ENCODE results near the gene ANKRD6.

ANKRD6 gene

GRCh38 chr6:89509777-89510281 lies 76.9 kb downstream of the ANKRD6 start:
- DNase-seq (ENCODE audit: low spot score) = no peak

DNA sequence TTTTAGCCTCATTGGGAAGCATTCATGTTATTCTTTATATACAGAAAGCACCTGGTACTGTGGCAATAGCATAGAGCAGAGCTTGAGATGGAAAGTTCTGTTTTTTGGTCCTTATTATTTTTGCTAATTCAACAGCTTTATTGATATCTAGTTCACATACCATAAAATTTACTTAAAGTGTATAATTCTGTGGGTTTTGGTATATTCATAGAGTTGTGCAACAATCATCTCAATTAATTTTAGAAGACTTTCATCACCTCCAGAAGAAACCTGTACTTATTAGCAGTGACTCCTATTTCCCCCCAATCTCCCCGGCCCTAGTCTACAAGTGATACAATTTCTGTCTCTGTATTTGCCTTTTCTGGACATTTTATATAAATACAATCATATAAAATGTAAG lies 77.4 kb downstream of the ANKRD6 start:
- no peak for DNase-seq (ENCODE audit: low spot score)

- no peak for DNase-seq (ENCODE audit: low spot score)
These were observed 85.6 kb downstream of the ANKRD6 start for GRCh38 chr6:89518352-89519055.

GRCh38 chr6:89520736-89521135 lies 87.8 kb downstream of the ANKRD6 start:
- DNase-seq (ENCODE audit: low spot score) = no peak

DNA sequence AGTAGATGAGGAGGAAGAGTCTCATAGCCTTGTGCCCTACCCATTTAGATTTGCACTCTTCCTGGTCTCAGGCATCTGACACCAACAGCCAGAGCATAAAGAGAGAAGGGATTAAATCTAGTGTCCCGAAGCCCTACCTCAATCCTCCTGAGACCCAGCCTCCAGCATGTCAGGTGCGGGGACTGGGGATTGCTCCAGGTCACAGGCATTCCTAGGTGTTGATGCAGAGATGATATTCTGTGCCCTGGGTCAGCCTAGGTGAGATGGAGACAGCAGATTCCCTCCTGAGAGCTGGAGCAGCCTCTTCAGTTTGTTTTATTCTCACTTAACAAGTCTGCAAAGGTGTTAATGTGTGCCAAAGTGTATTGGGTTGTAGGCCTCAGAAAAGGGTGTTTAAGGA lies 89.8 kb downstream of the ANKRD6 start:
- DNase-seq (ENCODE audit: low spot score) = no peak

DNA sequence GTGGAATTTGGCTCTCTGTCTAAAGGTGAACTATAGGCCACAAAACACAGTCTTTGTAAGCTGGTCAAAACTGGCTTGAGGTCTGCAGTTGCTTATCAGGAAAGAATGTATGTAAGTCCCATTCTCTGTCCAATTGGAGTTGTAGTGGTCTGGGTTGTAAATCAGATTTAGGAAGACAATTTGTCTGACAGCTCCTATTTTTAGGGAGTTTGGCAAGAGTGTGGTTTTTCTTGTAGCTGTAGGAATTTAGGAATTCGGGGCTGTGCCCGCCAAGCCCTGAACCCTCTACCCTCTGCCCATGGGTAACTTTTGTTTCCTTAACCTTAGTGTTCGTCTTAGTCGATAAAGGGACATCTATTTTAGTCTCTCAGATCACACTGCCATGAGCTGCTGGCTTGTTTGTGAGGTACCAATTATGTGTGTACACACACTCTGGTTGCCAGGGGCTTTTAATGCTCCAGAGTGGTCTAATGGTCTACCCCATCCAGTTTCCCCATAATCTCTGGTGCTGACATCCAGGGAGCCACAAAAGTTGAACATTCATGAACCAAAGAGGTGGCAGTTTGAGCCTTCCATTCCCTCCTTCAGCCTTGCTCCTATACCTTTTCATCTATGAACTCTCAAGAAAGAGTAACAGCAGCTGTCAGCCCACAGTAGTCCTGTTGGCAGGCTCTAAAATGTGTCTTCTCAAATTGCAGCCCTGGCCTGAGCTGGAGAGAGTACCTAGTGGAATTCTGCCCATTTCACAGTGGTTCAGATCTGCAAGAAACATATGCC lies 93.0 kb downstream of the ANKRD6 start:
- DNase-seq (ENCODE audit: low spot score) = no peak

DNA sequence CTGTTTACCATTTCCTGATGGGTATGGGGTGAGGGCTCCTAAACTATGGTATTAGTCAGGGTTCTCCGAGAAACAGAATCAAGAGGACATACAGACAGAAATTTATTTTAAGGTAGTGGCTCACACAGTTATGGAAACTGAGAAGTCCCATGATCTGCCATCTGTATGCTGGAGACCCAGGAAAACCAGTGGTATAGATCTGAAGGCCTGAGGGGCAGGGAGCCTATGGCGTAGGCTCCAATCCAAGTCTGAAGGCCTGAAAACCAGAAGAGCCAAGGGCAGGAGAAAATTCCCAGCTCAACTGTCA lies 93.6 kb downstream of the ANKRD6 start:
- no peak for DNase-seq (ENCODE audit: low spot score)

- DNase-seq (ENCODE audit: low spot score) = no peak
These were observed 94.7 kb downstream of the ANKRD6 start for GRCh38 chr6:89527634-89528033.

GRCh38 chr6:89528866-89529265 lies 95.9 kb downstream of the ANKRD6 start:
- no peak for DNase-seq (ENCODE audit: low spot score)

GRCh38 chr6:89530982-89531381 lies 98.0 kb downstream of the ANKRD6 start:
- no peak for DNase-seq (ENCODE audit: low spot score)

DNA sequence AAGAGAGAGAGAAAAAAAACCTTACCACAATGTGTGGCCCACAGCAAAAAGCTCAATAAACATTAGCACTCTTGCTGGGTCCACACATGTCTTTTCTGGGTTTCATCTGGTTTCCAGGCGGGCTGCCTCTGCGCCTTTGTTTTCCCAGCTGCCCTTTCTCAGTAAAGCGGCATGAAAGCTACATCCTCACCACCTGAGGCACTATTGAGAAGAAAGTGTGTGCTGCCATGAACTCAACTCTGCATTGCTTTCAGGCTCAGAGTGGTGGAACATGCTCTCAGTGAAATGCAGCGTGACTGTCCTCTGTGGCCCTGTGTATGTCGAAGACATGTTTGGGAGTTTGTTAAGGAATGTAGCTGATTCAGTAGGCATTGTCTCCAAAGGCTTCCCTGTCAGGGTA lies 103.3 kb downstream of the ANKRD6 start:
- no peak for DNase-seq (ENCODE audit: low spot score)

- no peak for DNase-seq (ENCODE audit: low spot score)
These were observed 106.8 kb downstream of the ANKRD6 start for GRCh38 chr6:89539779-89540178.

GRCh38 chr6:89542081-89542857 lies 109.3 kb downstream of the ANKRD6 start:
- no peak for DNase-seq (ENCODE audit: low spot score)

- no peak for DNase-seq (ENCODE audit: low spot score)
These were observed 109.9 kb downstream of the ANKRD6 start for GRCh38 chr6:89542866-89543265.

DNA sequence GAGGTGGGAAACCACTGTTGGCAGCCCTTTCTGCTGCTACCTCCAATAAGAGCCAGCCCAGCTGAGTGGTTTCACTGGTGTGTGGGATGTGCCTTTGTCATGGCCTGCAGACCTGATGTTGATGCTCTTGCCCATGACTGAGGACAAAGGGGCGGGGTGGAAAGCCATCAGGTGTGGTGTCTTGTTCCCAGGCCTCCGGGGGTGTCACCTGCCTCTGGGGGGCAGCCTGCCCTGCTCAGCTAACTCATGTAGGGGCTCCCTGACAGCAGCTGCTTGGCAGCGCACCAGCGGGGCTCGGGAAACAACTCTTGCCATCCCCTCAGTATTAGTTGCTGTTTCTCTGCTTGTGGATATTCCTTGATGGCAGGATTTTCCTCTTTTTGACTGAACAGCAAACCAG lies 114.3 kb downstream of the ANKRD6 start:
- no peak for DNase-seq (ENCODE audit: low spot score)

- no peak for DNase-seq (ENCODE audit: low spot score)
These were observed 120.5 kb downstream of the ANKRD6 start for GRCh38 chr6:89553431-89553830.

DNA sequence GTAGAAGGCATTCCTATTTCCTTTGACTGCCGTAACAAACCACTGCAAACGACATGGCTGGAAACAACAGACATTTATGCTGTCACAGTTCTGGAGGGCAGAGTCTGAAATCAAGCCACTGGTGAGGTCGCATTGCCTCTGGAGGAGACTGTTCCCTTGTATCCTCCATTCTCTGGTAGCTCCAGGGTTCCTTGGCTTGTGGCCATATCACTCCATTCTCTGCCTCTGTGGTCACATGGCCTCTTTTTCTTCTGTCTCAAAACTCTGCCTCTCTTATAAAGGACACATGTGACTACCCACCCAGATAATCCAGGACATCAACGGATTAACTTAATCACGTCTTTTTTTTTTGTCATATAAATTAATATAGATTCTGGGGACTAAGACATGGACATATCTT lies 121.2 kb downstream of the ANKRD6 start:
- DNase-seq (ENCODE audit: low spot score) = no peak

DNA sequence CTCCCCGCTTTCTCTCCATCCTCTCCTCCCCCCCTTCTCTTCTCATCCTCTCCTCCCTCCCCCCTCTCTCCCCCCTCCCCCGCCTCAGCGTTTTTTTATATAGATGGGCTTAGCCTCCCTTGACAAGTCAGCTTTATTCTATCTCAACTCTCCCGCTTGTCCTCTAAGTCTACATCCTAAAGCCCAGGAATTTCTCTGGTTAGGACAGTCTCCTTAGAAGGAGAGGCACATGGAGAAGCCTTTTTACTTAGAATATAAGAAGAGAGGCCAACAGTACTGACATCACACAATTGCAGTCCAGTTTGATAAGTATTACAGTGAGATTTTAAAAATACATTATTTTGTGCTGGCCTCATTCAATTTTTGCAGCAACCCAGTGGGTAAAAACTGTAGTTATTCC lies 122.1 kb downstream of the ANKRD6 start:
- no peak for DNase-seq (ENCODE audit: low spot score)

DNA sequence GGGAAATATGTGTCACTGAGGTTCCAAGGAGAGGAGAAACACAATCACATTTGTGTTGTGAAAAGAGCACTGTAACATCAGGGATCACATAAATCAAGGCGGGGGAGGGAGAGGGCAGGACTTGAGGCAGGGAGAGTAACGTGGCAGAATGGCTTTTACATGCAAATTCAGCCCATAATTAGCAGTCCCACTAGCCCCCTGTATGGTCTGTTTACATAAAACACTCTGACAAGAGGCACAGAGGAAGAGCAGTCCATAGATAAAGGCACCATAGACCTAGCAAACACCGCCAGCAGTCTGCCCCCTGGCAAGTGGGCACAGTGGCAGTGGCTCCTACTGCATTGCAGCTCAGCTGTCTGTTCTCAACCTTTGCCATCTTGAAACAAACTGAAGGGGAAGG lies 122.9 kb downstream of the ANKRD6 start:
- no peak for DNase-seq (ENCODE audit: low spot score)

DNA sequence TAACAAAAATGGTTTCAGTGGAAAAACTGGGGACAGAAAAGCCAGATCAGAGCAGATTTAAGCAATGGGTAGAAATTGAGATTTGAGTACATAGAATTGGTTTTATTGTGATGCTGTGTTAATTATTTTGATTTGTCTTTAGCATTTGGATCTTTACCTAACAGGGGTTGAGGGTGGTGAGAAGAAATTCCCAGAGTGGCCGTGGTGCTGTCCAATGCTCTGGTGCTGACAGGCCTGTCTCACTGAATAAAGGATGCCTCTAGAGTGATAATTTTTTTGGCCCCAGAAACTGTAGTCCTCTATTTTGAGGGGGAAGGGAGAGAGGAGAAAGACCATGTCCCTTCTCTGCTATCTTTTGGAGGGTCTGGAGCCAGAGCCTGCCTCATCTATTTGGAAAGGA lies 126.5 kb downstream of the ANKRD6 start:
- DNase-seq (ENCODE audit: low spot score) = no peak

DNA sequence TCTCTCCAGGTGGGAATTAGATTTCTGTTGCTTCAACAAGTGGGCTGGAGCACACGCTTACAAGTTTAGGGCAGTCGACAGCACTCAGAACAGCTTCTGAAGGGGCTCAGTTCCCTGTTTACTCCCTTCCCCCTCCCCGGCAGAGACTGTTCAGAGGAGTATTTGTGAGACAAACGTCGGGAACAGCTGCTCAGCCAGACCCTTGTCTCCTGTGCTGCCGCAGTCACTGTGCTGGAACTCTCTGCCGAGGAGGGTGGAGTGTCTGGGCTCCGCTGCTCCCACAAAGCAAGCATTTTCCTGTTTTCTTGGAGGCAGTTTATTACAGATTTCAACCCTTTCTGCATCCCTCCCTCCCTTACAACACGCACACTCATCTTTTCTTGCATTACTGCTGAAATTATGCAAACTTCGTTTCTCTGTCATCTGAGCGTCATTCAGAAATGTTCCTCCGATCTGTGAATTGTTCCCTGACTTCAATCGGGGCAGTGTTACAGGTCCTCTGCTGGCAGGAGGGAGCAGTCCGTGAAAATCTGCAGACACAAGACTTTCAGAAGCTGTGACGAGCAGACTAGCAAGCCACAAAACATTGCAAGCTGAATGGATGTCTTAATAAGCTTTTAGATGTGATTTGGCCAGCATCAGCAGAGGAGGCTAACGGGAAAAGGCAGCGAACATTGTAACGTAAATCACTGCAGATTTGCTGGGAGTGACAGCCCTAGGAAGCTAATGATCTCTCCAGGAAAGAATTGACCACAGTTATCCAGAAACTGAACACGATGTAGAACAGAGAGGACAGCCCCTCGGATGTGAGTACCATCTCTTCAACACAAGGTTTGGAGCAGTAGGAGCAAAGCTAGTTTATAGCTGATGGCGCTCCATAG lies 129.4 kb downstream of the ANKRD6 start:
- DNase-seq (ENCODE audit: low spot score) = no peak

- DNase-seq (ENCODE audit: low spot score) = no peak
These were observed 130.9 kb downstream of the ANKRD6 start for GRCh38 chr6:89563866-89564265.

Measured in HuH-7 (cell line).